ENCODE data around the gene STX1A. TPM values are rescaled to one million over a fixed set of nuclear protein-coding genes. Genes with fewer than 3 reads are reported as not detected.
"Not testable (repeated sequence)": the region's sequence is repeated elsewhere in the genome, so short reads cannot be mapped to it uniquely, and the experiment has no call there.

Gene STX1A
- polyA plus RNA-seq, 2 of the 4 experiments (the other 2 are of a cell fraction): 49.2 to 81.7 TPM

- TF ChIP-seq TFCP2L1 (CRISPR knock-in tag; IDR thresholded peaks at IDR 0.05): no peak
- 0 out of 2 replicates have a peak, but pooled peaks have one; percentile 22 for TF ChIP-seq GATA3 (IDR thresholded peaks at IDR 0.05; ENCODE audit: borderline replicate concordance)
- TF ChIP-seq BHLHE40 (IDR thresholded peaks at IDR 0.05; ENCODE audit: low read depth, low read length): no peak
- TF ChIP-seq, protein P1, sequence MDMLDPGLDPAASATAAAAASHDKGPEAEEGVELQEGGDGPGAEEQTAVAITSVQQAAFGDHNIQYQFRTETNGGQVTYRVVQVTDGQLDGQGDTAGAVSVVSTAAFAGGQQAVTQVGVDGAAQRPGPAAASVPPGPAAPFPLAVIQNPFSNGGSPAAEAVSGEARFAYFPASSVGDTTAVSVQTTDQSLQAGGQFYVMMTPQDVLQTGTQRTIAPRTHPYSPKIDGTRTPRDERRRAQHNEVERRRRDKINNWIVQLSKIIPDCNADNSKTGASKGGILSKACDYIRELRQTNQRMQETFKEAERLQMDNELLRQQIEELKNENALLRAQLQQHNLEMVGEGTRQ (IDR thresholded peaks at IDR 0.05): no peak
- 0 out of 3 replicates have a peak, but pooled peaks have one; percentile 20 for TF ChIP-seq SMC3 (IDR thresholded peaks at IDR 0.05)
- POLR2A ChIA-PET: interaction anchor here (1.8 kb wide), 1 partner anchor 16 kb away, joined by 6 read pairs; no protein-coding TSS in a partner anchor
- FAIRE-seq (no peak), DNase-seq (ENCODE audit: low read depth in 1 of 2, low spot score in 1 of 2) (peak in 1 of 2 experiments; percentile 59), ATAC-seq (peak in 1 of 2 experiments; percentile 10; a peak in 1 of 6 replicates)
- Histone ChIP-seq H3K9me3 (no peaks in the 10 kb centered on the region), H3K4me3 (no peak overlapping the region), H3K4me1 (peaks cover 49% of the 10 kb centered on the region), H3K4me2 (peak overlapping the region; percentile 50), H3K27ac (peak overlapping the region; percentile 99 to 100)
- CTCF ChIA-PET: interaction anchor here (1.5 to 8.6 kb wide), 6 partner anchors 12 to 113 kb away, joined by 6 to 290 read pairs (median 74); partner anchors contain the start of gene VPS37D
- WGBS (ENCODE audit: missing lambda C conversion rate): 17% methylated on average over 1 of the region's 3 CpGs
Observed at GRCh38 chr7:73721377-73721817, 1.9 kb upstream of the STX1A start.

- ChIA-PET POLR2A (interaction anchor here (1.3 to 1.8 kb wide), 2 partner anchors 15 to 108 kb away, joined by 3 to 27 read pairs; no protein-coding TSS in a partner anchor), CTCF (interaction anchor here (0.6 to 8.6 kb wide), 10 partner anchors 9 to 347 kb away, joined by 3 to 290 read pairs (median 4); partner anchors contain the start of gene VPS37D)
- H3K4me3 ChIP-seq; ATAC-seq; FAIRE-seq; H3K9me3 ChIP-seq; DNase-seq (ENCODE audit: low read depth in 1 of 2, low spot score in 1 of 2): not testable (repeated sequence)
- Histone ChIP-seq H3K4me1 (peaks cover 53% of the 10 kb centered on the region), H3K27ac (peak overlapping the region; percentile 99 to 100), H3K4me2 (peak overlapping the region; percentile 100)
- 95% methylated on average over 9 of the region's 9 CpGs for WGBS (ENCODE audit: missing lambda C conversion rate)
Observed at GRCh38 chr7:73720443-73720842, 974 bp upstream of the STX1A start.

DNA sequence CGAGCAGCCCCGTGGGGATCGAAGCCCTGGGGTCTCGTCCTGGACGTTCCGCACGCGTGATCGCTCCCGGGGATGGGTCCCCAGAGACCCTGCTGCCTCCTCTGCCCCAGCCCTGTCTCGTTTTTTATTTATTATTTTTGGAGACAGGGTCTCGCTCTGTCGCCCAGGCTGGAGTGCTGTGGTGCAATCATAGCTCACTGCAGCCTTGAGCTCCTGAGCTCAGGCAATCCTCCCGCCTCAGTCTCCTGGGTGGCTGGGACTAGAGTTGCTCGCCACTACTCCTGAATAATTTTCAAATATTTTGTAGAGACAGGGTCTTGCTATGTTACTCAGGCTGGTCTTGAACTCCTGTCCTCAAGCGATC lies 319 bp upstream of the STX1A start:
- ATAC-seq (no peak), DNase-seq (ENCODE audit: low read depth in 1 of 2, low spot score in 1 of 2) (no peak), FAIRE-seq (no peak)
- Histone ChIP-seq H3K27ac (peak overlapping the region; percentile 99 to 100), H3K4me1 (peaks cover 59% of the 10 kb centered on the region), H3K4me3 (peak overlapping the region; percentile 100), H3K9me3 (no peaks in the 10 kb centered on the region), H3K4me2 (peak overlapping the region; percentile 100)
- ChIA-PET CTCF (interaction anchor here (0.6 to 8.6 kb wide), 10 partner anchors 9 to 347 kb away, joined by 3 to 290 read pairs (median 4); partner anchors contain the start of gene VPS37D), POLR2A (interaction anchor here (0.8 to 1.8 kb wide), 3 partner anchors 14 to 107 kb away, joined by 3 to 27 read pairs (median 4); no protein-coding TSS in a partner anchor)
- 27% methylated on average over 6 of the region's 16 CpGs for WGBS (ENCODE audit: missing lambda C conversion rate)
- no peak for TF ChIP-seq BHLHE40 (IDR thresholded peaks at IDR 0.05; ENCODE audit: low read depth, low read length)
- TF ChIP-seq CEBPB (IDR thresholded peaks at IDR 0.05): peak; percentile 35 to 58; a peak in 3 of 4 replicates

GRCh38 chr7:73718438-73718881 lies 1.0 kb downstream of the STX1A start:
- no peak for TF ChIP-seq FOSL2 (IDR thresholded peaks at IDR 0.05)
- TF ChIP-seq FOSL2 (CRISPR knock-in tag; IDR thresholded peaks at IDR 0.05): no peak
- TF ChIP-seq GATA3 (IDR thresholded peaks at IDR 0.05; ENCODE audit: borderline replicate concordance): no peak
- TF ChIP-seq ATOH8 (CRISPR knock-in tag; IDR thresholded peaks at IDR 0.05; ENCODE audit: low read depth): no peak
- no peak for TF ChIP-seq MAFK (IDR thresholded peaks at IDR 0.05; ENCODE audit: partially characterized antibody)
- TF ChIP-seq FOXS1 (CRISPR knock-in tag; IDR thresholded peaks at IDR 0.05): no peak
- TF ChIP-seq HOXB5 (CRISPR knock-in tag; IDR thresholded peaks at IDR 0.05): no peak
- TF ChIP-seq CBX2 (IDR thresholded peaks at IDR 0.05; ENCODE audit: borderline replicate concordance, low read depth): no peak
- TF ChIP-seq, protein P2, sequence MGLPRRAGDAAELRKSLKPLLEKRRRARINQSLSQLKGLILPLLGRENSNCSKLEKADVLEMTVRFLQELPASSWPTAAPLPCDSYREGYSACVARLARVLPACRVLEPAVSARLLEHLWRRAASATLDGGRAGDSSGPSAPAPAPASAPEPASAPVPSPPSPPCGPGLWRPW (IDR thresholded peaks at IDR 0.05): no peak
- no peak for TF ChIP-seq PHF8 (IDR thresholded peaks at IDR 0.05; ENCODE audit: borderline replicate concordance, low read depth)
- TF ChIP-seq JUNB (IDR thresholded peaks at IDR 0.05): no peak
- no peak for TF ChIP-seq BHLHE40 (IDR thresholded peaks at IDR 0.05; ENCODE audit: low read depth, low read length)
- DNase-seq (ENCODE audit: low read depth in 1 of 2, low spot score in 1 of 2) (no peak), ATAC-seq (peak in 1 of 2 experiments; percentile 0; a peak in 1 of 6 replicates), FAIRE-seq (no peak)
- WGBS (ENCODE audit: missing lambda C conversion rate): 1% methylated on average over 9 of the region's 9 CpGs
- POLR2A ChIA-PET: interaction anchor here (0.6 to 4.9 kb wide), 2 partner anchors 13 to 38 kb away, joined by 3 to 135 read pairs; no protein-coding TSS in a partner anchor
- Histone ChIP-seq H3K4me2 (peak overlapping the region; percentile 100), H3K4me3 (peak overlapping the region; percentile 100), H3K9me3 (no peaks in the 10 kb centered on the region), H3K4me1 (peaks cover 72% of the 10 kb centered on the region), H3K27ac (peak overlapping the region; percentile 99 to 100)
- CTCF ChIA-PET: interaction anchor here (1.3 to 8.4 kb wide), 5 partner anchors 12 to 136 kb away, joined by 5 to 105 read pairs (median 32); no protein-coding TSS in a partner anchor

Data from A549 (cell line).